ENCODE results near the gene RNF146.
"Not testable (repeated sequence)": the region's sequence is repeated elsewhere in the genome, so short reads cannot be mapped to it uniquely, and the experiment has no call there.

Gene RNF146

DNA sequence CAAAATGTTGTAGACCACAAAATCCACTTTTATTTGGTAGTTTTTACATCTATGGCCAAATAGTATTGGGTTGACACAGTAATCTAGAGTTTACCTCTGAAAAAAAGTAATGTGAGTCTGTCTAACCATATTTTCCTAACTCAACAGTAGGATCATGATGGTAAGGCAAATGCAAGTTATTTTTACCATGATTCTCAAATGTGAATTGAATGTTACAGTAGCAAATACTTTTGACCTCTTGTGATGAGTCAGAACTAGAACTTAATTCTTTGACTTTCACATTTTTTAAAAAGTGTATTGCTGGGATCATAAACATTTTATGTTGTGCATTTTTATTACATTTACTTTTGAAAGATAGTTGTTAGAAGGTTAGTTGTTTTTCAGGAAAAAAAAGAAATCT, 22.0 kb downstream of the RNF146 start:
- FAIRE-seq: no peak

DNA sequence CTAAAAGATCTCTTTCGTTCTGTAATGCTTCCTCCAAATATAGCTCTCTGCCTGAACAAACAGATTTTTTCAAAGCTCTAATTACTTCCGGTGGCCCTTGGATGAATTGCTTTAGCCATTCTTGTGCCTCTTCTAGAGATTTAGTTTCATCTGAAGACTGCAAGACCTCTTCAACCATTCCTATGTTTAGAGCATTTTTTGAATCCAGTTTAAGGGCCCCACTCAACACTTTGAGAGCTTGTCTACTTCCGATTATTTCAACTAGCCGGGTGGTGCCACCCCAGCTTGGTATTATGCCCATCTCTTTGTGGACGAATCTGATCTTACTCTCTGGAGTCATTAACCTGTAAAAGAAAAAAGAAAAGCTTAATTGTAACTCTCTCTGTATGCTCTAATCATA, 23.3 kb downstream of the RNF146 start:
- FAIRE-seq: no peak

DNA sequence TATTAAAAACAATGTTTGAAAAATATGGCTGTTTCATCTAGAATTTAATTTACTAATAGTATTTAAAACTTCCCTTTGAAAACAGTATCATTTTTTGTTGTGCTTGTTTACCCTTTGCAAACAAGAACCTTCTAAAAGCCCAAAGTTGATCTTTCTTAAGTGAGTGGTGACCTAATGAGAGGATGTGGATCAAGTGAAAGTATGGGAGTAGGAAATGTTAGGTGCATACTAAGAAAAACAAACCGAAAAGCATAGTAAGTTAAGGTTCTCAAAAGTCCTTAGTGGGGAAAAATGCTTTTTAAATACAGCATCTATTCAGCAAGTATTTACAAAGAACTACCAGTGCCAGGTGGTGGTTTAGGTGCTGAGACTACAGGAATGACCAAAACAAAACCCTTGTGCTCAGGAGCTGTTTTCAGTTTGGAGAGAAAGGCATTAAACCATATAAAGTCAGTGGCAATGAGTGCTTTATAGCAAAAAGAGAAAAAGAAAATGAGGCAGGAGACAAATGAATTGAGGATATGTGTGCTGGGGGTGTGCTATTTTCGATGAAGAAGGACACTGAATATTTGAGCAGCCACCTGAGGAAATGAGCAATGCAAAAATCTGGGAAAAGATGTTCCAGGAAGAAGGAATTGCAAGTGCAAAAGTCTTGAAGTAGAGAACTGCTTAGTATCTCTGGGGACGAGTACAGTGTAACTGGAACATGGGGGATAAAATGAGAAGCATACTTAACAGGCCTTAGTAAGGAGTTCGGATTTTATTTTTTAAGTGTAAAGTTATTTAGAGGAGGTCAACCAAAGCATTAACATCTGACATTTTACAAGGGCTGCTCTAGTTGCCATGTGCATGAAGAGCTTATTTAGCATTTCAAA, 24.0 kb downstream of the RNF146 start:
- FAIRE-seq: no peak

DNA sequence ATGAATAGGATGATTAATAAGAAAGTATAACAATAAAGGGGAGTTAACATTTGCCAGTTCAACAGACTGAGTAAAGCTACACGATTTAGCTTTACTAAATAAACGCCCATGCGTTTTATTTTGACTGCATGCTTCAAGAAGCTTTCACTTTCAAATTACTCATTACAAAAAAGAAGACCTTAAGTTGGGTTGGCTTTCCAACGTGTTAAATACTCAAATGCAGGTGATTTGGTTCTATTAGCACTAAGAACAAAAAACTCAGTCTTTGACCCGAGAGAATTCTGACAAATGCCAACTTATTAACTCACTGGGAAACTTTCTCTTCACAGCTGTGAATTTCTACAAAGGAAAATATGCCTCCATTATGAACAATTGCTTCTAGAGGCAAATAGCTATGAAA, 24.8 kb downstream of the RNF146 start:
- no peak for FAIRE-seq

DNA sequence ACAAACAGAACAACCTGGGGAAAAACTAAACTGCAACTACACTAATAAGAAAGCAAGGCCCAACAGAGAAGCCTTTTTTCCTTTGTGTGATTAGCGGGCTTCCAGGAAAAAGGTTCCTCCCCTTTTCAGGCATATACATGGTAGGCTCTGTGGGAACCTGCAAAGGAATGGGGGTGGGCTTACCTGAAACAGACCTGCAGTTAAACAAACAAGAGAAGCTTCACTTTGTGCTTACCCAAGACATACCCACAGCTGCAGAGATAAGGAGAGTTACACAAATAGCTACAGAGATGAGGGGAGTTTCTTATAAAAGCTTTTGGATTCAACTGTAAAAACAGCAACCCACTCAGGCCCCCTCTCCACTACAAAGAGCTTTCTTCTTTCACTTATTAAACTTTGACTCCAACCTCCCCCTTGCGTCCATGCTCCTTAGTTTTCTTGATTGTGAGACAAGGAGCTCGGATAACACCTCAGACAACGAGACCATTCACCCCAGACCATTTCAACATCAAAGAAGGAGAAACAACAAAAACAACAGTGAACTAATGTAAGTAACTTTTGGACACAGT, 30.9 kb downstream of the RNF146 start:
- no peak for FAIRE-seq

DNA sequence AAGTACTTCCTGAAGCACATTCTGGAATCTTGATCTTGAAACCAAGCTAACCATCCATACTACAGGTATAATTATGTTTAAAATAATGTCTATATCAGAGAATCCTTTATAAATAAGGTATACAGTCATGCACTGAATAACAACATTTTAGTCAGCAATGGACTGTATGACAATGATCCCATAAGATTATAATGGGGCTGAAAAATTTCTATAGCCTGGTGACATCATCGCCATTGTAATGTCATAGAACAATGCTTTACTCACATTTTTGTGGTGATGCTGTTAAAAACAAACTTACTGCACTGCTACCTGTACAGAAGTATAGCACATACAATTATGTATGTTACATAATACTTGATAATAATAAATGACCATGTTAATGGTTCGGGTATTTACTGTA, 31.8 kb downstream of the RNF146 start:
- FAIRE-seq: no peak

DNA sequence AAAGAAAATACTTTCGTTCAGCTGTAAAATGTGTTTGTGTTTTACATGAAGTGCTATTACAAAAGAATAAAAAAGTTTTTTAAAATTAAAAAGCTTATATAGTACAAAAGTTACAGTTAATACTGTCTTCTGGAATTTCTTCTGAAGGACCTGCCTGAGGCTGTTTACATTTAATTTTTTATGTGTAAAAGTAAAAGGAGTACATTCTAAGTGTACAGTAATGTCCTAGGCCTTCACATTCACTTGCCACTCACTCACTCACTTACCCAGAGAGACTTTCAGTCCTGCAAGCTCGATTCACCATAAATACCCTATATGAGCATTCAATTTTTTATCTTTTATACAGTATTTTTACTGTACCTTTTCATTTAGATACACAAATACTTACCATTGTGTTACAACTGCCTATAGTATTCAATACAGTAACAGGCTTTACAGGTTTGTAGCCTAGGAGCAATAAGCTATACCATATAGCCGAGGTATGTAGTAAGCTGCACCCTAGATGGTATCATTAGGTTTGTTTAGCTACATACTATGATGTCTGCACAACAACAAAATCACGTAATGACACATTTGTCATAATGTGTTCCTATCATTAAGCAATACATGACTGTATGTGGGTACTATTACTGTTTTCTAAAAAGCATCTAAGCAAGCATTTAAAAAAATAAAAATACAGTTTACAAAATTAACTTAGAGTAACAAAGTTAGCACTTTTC, 33.0 kb downstream of the RNF146 start:
- FAIRE-seq: no peak

DNA sequence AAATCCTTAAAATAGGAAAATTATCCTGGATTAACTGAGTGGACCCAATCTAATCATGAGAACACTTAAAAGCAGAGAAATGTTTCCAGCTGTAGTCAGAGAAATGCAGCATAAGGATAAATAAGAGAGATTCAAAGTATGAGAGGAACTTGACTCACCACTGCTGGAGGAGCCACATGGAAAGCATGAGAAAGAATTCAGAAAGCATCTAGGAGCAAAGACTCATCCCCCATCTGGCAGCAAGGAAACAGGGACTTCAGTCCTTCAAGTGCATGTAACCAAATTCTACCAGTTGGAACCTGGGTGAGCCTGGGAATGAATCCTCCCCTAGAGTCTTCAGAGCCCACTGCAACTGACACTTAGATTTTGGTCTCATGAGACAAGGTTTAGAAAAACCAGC, 33.7 kb downstream of the RNF146 start:
- no peak for FAIRE-seq

DNA sequence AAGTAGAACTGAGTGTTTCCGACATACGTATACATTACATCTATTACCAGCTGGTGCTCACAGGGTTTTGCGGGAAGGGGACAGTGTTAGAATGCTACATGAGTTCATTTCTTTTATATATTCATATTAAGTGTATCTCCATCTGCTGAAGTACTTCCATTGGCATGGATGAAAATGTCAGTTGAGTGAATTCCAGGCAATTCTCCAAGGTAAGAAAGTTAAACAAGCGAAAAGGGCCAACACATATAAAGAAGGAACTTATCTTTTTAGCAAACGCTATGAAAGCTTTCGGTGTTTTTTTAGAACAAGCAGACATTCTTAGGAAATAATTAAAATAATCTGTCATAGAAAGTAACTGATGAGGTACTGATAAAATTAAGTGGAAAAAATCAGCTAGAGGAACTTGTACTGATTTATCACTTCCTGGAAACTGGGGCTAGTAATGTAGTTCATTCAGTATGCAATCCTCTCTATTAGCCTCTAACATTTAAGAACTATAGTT, 34.6 kb downstream of the RNF146 start:
- FAIRE-seq: no peak

DNA sequence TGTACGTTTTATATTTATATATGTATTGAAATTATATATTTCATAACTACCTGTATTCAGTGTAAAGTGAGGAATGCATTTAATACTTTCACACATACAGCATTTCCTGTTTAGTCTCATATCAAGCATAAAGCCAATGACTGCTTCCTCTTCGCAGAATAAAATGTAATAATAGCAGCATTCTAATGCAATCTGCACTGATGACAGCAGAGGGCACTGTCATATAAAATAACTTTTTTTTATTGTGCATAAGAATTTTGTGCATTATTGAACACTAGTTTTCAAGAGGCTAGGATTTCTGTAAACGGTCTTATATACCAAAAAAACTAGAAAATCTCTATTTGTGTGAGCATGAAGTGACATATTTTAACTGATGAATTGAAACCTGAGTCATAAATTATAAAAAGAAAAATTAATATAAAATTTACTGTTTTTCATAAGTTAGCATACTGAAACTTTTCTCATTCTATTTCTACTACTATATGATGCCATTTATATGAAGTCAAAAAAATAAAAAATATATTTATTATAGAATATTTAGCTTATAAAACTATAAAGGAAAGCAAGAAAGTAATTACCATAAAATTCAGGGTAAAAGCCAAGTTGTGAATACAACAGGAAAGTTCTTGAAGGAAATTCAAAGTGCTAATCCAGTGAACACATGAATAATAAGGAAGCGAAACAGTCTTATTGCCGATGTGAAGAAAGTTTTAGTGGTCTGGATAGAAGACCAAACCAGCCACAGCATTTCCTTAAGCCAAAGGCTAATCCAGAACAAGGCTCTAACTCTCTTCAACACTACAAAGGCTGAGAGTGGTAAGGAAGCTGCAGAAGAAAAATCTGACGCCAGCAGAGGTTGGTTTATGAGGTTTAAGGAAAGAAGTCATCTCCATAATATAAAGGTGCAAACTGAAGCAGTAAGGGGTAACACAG, 36.3 kb downstream of the RNF146 start:
- peak; percentile 92 for FAIRE-seq

DNA sequence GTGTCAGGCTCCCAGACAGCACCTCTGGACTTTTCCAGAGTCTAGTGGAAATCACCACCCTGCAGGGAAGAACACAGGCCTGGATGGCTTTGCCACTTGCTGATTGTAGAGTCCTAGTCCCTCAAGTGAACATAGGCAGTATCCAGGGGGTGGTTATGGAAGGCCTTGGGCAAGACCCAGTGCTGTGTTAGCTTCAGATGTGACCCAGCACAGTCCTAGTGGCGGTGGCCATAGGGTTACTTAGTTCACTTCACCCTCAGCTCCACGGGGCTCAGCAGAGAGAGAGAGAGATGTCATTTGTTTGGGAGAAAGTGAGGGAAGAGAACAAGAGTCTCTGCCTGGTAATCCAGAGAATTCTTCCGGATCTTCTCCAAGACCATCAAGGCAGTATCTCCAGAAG, 37.3 kb downstream of the RNF146 start:
- no peak for FAIRE-seq

DNA sequence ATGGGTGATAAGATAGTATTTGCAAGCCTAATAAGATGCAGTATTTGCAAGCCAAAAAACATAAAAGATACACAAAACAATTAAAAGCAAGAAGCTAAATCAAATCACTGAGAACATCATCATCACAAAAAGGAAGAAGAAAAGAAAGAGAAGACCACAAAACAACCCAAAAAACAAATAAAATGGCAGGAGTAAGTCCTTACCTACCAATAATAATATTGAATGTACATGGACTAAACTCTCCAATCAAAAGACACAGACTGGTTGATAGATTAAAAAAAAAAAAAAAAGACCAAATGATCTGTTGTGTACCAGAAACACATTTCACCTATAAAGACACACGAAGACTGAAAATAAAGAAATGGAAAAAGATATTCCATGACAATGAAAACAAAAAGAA, 39.1 kb downstream of the RNF146 start:
- peak; percentile 60 for FAIRE-seq

DNA sequence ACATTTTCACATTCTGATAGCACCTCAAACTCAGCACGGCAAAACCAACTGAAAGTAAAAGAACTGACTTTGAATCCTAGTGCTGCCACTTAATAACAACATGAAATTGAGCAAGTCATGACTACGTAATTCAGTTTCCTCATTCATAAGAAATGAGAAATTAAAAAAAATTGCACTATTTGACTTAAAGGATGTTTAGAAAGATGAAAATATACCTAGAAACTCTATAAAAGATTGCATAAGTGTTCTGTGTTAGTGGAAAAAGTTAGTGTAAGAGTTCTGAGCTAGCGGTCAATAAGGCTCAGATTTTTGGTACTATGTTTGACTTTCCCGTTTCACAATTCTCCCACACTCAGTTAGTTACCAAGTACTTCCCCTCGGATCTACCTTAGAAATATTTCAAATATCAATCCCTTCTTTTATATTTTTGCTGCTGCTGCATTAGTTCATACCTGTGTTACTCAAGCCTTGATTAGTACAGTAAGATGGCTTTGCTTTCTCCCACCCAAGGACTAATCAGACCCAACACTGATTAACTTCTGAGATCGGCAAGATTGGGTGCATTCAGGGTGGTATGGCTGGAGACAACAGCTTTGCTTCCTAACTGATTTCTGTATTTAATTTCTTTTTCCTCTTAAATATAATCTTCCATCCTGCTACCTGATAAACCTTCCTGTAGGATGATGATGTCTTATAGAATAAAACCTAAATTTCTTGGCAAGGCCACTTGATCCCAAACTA, 50.9 kb downstream of the RNF146 start:
- no peak for FAIRE-seq

DNA sequence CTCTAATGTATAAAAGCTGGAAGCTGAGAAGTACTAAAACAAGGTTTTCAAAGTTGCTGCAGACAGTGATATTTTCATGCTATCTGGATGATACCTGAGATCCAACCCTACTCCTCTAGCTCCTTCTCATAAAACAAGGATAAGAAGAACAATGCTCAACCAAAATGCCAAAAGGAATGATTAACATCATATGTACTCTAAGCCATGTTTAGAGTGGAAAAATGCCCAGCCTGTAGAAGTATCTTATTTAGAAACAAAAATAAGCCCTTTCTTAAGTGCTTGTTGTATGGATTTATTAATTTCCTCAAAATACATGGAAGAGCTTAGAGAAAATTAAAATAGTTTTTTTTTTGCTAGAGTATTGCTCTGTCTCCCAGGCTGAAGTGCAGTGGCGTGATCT, 53.0 kb downstream of the RNF146 start:
- FAIRE-seq: no peak

DNA sequence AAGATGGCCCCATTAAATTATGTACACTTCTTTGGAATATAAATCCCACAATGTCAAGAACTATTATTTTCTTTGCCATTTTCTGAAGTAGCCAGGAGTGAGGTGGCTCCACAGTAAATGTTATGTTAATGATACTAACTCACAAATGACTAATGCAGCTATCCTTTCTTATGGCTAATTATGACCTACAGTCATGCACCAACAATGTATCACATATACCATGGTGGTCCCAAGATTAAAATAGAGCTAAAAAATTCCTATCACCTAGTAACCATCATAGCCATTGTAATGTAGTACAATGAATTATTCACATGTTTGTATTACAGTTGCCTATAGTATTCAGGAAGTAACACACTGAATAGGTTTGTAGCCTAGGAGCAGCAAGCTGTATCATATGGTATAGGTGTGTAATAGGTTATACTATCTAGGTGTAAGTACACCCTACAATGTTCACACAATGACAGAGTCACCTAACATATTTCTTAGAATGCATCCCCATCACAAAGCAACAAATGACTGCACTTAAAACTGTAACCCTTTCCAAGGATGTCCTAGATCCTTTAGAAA, 61.5 kb downstream of the RNF146 start:
- no peak for FAIRE-seq

DNA sequence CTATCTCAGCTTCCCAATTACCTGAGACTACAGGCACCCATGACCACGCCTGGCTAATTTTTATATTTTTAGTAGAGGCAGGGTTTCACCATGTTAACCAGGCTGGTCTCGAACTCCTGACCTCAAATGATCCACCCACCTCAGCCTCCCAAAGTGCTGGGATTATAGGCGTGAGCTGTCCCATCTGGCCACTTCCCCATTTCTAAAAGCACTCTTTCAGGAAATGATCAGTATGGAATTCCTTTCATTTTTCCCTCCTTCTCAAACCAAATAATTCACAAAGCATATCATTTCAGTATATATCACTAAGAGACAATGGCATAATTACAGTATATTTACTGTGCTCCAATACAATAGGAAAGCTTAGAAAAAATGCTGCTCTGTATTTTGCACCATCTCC, 64.6 kb downstream of the RNF146 start:
- FAIRE-seq: not testable (repeated sequence)

DNA sequence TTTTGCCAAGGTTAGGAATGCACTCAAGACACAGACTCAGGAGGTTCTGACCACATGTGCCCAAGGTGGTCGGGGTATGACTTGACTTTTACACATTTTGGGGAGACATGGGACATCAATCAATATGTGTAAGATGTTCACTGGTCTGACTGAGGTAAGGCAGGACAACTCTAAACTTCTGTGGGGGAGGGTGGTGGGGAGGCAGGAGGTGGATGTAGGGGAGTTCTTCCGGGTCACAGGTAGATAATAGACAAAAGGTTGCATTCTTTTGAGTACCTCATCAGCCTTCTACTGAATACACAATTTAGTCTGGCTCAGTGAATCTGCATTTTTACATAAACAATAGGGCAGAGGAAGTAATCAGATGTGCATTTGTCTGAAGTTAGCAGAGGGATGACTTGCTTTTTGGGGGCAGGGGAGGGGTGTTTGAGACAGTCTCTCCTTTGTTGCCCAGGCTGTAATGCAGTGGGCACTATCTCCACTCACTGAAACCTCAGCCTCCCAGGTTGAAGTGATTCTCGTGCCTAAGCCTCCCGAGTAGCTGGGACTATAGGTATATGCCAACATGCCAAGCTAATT, 65.8 kb downstream of the RNF146 start:
- no peak for FAIRE-seq

All from endometrium (tissue), 2 donors.